ENCODE results near the gene PRLR.

PRLR gene

DNA sequence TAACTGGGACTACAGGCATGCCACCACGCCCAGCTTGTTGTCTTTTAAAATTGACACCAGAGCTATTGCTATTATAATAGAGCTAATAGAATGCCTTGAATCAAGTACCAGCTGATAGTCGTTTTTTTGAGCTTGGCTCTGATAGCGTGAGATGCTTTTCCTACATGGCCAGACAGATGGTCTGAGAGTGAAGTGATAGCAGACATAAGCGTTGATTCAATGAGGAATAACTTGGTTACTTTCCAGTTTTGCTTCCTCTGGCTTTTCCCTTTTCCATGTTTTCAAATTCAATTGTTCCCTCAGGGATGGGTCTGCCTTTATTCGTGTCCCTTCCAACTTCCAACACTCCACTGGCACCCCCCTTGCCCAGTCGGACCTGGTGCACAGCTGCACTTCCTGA is 197.9 kb downstream of the PRLR start:
- DNase-seq (ENCODE audit: low spot score) = no peak

GRCh38 chr5:35031276-35031675 is 199.0 kb downstream of the PRLR start:
- peak; percentile 37 for DNase-seq (ENCODE audit: low spot score)

DNA sequence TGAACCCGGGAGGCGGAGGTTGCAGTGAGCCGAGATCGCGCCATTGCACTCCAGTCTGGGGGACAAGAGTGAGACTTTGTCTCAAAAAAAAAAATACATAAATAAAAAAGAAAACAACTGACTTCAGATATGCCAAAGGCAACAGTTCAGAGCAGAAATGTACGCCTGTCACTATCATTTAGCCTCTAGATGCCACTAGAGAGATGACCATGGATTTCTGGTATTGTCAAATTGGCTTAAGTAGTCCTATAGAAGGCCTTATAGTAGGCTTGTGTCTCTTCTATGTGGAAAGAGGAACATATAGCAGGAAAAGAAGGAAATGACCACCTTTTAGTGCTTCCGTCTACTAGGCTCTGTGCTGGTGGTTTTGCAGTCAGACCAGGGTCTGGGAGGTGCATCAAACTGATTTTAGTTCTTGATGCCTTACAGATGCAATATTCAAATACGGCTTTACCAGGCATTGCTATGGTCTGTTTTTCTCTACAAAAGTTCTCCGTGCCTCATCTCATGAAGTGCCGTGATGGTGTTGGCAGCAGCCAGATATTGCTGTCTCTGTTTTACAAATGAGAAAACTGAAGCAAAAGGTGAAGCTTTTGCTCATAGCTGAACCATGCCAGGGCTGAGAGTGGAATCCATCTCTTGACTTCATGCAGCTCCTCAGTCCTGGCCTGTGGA is 199.7 kb downstream of the PRLR start:
- DNase-seq (ENCODE audit: low spot score) = no peak

- DNase-seq (ENCODE audit: low spot score) = no peak
Measured at GRCh38 chr5:35029333-35029732, 201.0 kb downstream of the PRLR start.

DNA sequence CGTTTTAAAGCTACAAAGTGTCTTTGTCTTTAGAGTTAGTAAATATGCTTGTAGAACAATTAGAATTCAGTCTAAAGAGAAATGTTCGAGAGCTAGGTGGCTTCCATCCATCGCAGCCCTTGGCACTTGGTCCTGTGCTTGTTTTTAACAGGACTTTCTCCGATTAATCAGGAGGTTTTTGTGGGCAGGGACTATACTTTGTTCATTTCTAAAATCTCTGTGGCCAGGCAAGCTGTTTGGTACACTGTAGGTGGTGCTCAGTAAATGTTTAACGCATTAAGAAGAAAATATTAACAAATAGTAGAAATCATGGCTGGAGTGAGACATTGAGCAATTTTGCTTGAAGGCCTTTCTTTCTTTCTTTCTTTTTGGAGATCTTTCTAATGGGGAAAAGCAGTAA is 203.3 kb downstream of the PRLR start:
- no peak for DNase-seq (ENCODE audit: low spot score)

GRCh38 chr5:35026280-35026840 is 203.9 kb downstream of the PRLR start:
- no peak for DNase-seq (ENCODE audit: low spot score)

- no peak for DNase-seq (ENCODE audit: low spot score)
Measured at GRCh38 chr5:35024911-35025510, 205.3 kb downstream of the PRLR start.

DNA sequence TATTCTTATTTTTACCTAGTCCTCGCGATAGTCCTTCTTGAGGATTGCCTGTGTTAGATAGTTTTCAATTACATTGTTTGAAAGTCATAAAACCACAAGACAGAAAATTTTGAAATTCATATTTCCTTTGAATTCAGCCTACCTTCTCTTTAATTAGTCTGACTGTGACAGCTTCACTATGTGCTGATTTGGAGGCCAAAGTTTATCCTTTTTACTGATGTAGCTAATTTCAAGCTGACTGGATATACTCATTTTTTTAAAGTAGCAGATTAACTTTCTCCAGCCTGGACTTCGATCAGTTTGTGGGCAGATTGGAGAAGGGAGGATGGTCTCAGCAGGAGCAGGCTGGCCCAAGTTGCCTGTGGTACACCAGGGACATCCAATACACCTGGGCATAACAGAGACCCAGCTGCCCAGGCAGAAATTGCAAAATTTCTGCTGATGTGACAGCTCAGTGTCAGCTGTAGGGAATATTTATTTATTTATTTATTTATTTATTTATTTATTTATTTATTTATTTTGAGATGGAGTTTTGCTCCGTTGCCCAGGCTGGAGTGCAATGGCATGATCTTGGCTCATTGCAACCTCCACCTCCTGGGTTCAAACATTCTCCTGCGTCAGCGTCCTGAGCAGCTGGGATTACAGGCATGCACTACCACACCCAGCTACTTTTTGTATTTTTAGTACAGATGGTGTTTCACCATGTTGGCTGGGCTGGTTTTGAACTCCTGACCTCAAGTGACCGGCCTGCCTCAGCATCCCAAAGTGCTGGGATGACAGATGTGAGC is 206.7 kb downstream of the PRLR start:
- no peak for DNase-seq (ENCODE audit: low spot score)

- DNase-seq (ENCODE audit: low spot score) = no peak
Measured at GRCh38 chr5:35016174-35017051, 213.9 kb downstream of the PRLR start.

DNA sequence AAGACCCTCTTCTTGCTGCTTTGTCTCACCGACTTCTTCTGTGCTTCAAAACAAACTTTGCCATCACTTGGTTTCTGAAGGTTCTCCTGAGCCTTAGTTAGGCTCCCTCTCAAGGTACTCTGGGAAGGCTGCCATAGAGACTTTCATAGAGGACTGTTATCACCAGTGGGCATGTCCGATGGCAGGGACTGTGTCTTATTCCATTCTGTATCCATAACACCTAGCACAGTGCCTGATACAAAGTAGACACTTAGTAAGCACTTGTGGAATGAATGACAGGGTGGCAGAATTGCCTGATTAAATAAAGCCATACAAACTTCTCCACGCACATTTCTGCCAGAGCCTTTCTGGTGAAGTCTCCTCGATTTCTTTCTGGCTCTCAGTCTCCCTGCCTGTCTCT is 215.2 kb downstream of the PRLR start:
- DNase-seq (ENCODE audit: low spot score) = no peak

DNA sequence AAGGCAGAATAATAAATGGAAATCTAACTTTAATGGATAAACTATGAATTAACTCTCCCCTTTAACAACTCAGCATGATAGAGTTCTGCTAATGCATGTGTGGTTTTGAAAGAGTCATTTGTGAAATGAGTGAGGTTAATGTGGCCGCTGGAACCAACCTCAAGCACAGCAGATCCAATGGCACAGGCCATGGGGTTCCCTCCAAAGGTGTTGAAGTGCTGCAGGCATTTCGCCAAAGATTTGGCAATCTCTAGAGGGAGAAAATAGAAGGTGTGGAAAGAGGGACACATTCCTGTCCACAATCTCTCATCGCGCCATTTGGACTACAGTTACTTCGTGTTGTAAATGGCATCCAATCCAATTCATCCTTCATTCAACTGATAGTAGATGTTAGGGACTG is 217.5 kb downstream of the PRLR start:
- DNase-seq (ENCODE audit: low spot score) = no peak

GRCh38 chr5:35012365-35012764 is 217.9 kb downstream of the PRLR start:
- no peak for DNase-seq (ENCODE audit: low spot score)

GRCh38 chr5:35010676-35011075 is 219.6 kb downstream of the PRLR start:
- no peak for DNase-seq (ENCODE audit: low spot score)

GRCh38 chr5:35009657-35010056 is 220.6 kb downstream of the PRLR start:
- peak; percentile 30 for DNase-seq (ENCODE audit: low spot score)

GRCh38 chr5:35009019-35009418 is 221.3 kb downstream of the PRLR start:
- peak; percentile 22 for DNase-seq (ENCODE audit: low spot score)

DNA sequence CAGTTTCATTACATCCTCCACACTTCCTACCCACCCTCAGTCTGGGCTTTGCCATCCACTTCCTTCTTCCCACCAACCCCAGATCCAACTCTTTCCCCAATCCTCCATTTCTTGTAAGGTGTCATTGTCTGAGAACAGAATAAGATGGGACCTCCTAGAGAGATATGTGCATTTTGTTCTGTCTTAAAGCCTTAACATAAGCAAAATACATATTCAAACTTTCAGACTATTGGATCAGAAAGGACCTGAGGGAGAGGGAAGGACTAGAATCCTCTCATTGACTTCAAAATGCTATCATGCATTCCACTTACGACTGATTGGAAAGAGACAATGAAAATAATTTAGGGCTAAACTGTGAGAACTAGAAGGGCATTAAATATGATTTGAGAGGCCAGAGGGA is 225.5 kb downstream of the PRLR start:
- DNase-seq (ENCODE audit: low spot score) = no peak

GRCh38 chr5:35004200-35004599 is 226.1 kb downstream of the PRLR start:
- no peak for DNase-seq (ENCODE audit: low spot score)

- DNase-seq (ENCODE audit: low spot score) = peak; percentile 79
Measured at GRCh38 chr5:35003018-35003957, 227.0 kb downstream of the PRLR start.

GRCh38 chr5:35002459-35002858 is 227.8 kb downstream of the PRLR start:
- no peak for DNase-seq (ENCODE audit: low spot score)

- DNase-seq (ENCODE audit: low spot score) = no peak
Measured at GRCh38 chr5:35001842-35002241, 228.4 kb downstream of the PRLR start.

Data from AG20443 (cell line).